MM.1S (cell line): ENCODE data around the gene TMEM229A.

Experiments
- CTCF ChIP-seq: fragments of 300-600 bp; sonication (generic); IDR thresholded peaks from 2 replicates; pipeline ENCODE4 v1.5.1; 2016; ENCODE audit warnings: antibody characterized with exemption, low read length, mixed read lengths
- EZH2 ChIP-seq: fragments of 300-600 bp; sonication (generic); optimal IDR thresholded peaks from 2 replicates; pipeline ENCODE3; 2017; ENCODE audit warnings: low read depth, mild to moderate bottlenecking, antibody characterized with exemption, low read length, mixed read lengths

- TF ChIP-seq CTCF: no peak
- TF ChIP-seq EZH2: no peak
These were observed 19.6 kb downstream of the TMEM229A start for GRCh38 chr7:124013306-124013705.
